Stimulated activated CD8-positive, alpha-beta memory T cell treated with anti-CD3 and anti-CD28 coated beads, Interleukin-4, amount 100 ng/mL, for 24 hours (primary cell): ENCODE measurements around the gene GALNT9.
"Not testable (repeated sequence)": the region's sequence is repeated elsewhere in the genome, so short reads cannot be mapped to it uniquely, and the experiment has no call there.

ENCODE experiments used
- DNase-seq: peaks from one replicate; pipeline ENCODE4 v3.0.0-alpha.2; 2020; ENCODE audit warnings: low read depth

GALNT9 gene

GRCh38 chr12:132196873-132197390 is 132.5 kb downstream of the GALNT9 start:
- no peak for DNase-seq

DNA sequence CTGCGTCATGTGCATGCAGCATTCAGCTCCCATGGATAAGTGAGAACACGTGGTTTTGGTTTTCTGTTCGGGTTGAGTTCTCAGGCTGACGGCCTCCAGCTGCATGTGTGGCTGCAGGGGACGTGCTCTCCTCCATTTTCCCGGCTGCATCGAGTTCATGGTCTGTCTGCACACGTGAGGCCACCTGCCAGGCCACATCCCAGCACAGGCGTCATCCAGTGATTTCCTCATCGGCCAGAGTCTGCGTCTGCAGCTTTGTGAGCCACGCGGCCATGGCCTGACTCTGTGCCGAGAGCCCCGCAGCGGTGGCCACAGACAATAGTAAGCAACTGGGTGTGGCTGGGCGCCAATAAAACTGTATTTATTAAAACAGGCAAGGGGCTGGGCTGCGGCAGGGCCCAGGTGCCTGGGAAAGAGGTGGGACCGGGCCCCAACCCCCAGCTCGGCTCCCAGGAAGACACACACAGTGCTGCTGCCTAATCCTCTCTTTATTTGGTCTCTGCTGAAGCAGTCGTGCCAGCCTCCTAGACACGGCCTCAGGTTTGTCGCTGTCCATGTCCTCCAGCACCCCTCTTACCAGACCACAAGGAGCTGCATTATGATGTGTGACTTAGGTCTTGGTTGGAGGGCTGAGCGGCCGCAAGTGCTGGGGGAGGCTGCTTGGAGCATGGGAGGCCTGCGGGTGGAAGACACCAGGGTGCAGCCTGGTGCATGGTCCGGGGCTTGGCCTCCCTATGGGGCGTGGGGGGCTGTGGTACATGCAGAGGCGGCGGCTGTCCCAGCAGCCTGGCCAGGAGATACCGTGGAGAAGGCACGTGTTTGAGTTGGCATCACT is 133.1 kb downstream of the GALNT9 start:
- DNase-seq = no peak

GRCh38 chr12:132195242-132195641 is 134.1 kb downstream of the GALNT9 start:
- not testable (repeated sequence) for DNase-seq

DNA sequence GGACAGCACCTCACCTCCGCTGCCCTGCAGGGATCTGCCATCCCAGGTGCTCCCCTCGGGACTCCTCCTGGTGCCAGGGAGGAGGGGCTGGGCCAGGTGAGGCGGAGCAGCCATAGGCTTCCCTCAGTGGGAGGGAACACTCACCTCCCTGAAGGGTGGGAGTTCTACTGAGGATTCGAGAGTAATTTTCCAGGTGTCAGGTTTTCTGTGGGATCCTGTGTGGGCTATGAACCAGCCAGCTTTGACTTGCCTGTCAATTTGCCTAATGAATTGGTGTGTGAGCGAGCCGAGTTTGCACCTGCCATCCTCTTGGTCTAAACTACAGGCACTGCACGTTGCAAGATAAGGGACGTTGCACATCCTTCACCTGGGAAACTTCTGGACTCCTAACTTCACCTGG is 134.8 kb downstream of the GALNT9 start:
- no peak for DNase-seq

- no peak for DNase-seq
Observed at GRCh38 chr12:132194056-132194455, 135.3 kb downstream of the GALNT9 start.

DNA sequence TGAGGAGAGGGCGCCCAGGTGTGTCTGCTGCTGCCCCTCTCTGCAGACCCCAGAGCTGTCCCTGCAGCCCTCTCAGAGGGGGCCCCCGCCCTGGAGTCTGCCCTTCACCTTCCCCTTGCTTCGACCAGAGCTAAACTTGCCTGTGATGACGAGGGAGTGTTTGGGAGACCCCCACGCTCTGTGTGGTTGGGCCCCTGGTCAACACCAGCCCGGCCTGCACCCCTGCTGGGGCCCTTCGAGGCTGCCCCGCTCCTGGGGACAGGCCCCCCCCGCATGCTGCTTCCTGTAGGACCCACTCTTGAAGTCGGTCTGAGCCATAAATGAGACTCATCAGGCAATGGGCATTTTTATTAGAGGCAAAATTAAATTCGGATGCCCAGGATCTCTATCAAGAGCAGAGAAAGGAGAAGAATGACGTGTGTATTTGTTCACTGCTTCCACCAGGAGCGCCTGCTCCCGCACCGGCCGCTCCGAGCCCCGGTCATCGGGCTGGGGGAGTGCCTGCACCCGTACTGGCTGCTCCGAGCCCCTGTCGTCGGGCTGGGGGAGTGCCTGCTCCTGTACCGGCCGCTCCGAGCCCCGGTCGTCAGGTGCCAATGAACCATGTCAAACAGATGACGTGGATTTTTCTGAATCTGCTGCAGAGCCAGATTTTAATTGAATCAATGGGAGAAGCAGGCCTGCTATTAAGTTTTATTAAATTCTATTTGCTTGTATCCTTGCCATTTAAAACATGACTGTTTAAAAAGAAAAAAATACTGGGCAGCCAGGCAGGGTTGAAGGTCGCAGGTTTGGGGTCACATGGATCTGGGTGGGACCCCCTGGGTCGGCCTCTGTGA is 137.5 kb downstream of the GALNT9 start:
- no peak for DNase-seq

DNA sequence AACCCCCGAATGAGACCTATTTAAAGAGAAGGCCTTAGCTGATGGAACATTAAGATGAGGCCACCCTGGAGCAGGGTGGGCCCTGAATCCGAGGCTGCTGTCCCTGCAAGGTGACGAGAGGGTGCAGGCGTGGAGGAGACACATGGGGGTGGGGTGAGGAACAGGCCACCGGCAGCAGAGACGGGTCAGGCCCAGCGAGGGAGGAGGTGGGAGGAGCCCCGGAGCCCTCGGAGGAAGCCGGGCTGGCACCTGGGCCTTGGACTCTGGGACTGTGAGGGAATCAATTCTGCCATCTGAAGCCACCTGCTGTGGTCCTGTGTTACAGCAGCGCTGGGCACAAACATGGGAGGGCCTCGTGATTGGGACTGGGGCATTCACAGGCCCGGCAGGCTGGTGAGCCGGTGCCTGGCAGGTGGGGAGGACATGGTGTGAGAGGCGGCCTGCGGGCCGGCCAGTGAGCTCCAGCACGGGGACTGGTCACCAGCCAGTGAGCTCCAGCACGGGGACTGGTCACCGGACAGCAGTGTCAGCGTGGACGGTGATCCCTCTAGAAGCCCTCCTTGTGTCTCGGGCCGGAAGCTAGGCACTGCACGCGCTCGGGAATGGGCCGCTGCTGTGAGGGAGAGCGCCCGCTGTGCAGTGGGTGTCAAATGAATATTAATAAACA is 138.4 kb downstream of the GALNT9 start:
- DNase-seq = no peak

GRCh38 chr12:132190012-132190755 is 139.2 kb downstream of the GALNT9 start:
- DNase-seq = peak; percentile 15

DNA sequence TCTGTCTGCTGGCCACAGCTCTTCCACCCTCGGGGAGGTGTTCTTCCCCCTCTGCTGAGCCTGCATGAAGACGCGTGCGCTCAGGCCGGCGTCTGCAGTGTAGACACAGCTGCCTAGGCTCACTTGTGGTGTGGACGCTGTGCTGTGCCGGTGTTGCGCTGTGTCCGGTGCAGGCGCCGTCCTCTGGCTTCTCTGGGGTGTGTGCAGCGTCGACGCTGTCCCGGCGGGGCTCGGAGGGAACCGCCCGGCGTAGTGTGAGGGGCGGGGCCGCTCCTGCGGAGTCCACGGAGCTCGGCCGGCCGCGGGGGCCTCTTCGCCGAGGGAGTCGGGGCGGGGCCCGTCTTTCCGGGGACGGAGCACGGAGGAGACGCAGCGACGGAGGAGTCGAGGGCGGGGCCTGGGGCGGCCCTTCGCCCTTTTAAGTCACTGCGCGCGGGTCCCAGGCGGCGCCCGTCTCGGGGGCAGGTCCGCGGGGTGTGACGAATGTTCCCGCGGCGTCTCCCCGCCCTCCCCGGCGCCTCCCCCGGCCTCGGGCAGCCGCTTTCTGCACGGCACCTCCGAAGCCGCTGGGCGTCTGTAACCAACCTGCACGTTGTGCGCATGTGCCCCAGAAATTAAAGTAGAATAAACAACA is 139.9 kb downstream of the GALNT9 start:
- peak; percentile 91 for DNase-seq

DNA sequence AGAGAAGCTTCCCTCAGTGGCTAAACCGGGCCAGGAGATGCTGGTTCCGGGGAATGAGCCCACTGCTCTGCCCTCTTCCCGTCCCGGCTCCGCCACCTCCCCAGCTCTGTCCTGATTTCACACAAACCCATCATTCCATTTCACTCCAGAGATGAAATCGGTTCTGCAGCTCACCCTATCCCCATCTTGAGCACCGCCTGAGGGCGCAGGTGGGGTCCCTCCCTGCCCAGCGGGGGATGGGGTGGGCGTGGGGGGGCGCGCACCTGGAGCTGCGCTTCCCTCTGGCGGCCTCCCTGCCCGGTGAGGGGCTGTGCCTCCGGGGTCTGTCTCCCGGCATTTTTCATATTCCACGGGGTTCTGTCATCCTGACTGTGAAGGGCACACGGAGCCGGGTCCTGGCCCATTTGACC is 140.5 kb downstream of the GALNT9 start:
- no peak for DNase-seq

DNA sequence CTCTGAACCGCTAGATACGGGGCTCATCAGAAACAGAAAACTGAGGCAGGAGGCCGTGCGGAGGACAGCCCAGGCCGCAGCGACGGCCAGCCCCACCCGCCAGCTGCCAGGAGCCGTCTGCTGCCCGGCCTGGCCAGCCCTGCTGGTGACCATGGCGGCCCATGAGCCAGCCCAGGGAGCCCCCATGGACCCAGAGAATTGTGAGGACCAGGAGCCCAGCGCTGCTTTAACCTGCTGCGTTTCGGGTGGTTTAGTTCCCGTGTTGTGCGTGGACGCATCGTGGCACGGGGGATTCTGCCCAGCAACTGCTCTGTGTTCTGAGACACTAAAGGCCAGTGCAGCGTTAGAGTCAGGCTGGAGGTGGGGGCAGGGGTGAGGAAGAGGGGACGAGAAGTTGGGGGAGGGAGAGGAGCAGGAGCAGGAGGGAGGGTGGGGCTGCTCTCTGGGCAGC is 140.9 kb downstream of the GALNT9 start:
- DNase-seq = no peak

GRCh38 chr12:132187646-132188450 is 141.5 kb downstream of the GALNT9 start:
- no peak for DNase-seq

- DNase-seq = no peak
Observed at GRCh38 chr12:132186857-132187620, 142.3 kb downstream of the GALNT9 start.

DNA sequence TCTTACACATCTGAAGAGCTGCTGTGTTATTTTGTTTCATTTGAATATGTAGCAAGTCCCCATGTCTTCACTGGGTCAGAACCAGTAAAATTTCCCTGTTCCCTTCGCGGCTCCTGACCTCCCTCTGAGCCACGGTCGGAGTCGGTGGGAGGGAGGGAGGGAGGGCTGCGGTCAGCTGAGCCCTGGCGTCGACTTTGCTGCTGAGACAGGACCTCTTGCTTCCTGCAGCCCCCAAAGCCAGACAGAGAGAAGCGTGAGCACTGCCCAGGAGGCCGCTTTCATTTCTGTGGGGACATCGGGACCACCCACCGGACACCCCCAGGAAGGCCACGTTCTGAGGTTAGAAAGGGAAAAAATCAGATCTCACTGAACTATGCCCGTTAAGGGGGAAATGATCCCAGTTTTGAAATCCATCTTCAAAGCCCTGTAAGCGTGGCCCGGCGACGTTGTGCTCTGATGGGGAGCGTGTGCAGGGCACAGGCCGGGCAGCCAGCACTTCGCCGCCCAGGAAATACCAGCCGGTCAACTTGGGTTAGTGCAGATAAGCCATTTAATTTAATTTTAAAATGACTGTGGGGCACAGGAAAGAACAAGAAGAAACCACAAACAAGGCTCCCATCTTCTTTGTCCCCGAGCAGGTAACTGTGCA is 143.1 kb downstream of the GALNT9 start:
- no peak for DNase-seq

- no peak for DNase-seq
Observed at GRCh38 chr12:132185705-132186104, 143.7 kb downstream of the GALNT9 start.

DNA sequence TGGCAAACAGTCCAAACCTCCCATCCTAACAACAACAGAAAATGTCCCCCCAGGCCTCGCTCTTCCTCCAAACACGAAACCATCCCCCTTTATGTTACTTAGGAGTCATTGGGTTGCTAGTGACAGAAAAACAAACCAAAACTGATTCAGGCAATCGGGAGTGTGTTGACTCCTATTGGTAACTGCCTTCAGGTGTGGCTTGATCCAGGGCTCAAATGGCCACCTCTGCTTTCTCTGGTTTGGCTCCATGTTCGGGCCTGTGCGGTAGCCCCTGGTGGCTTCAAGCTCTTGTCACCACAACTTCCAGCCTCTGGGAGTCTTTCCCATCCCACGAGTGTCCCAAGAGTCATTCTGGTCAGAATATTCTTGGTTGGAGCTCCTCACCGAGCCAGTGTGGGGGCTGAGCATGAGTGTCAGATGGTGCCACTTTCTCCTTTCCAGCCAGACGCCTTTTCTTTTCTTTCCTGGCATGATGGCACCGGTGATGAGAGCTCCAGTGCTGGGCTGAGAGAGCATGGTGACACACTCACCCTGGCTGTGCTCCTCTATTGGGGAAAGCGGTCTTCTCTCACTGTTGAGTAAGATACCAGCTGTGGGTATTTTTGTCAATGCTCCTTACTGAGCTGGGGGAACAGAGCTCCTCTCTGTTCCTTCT is 146.6 kb downstream of the GALNT9 start:
- no peak for DNase-seq

DNA sequence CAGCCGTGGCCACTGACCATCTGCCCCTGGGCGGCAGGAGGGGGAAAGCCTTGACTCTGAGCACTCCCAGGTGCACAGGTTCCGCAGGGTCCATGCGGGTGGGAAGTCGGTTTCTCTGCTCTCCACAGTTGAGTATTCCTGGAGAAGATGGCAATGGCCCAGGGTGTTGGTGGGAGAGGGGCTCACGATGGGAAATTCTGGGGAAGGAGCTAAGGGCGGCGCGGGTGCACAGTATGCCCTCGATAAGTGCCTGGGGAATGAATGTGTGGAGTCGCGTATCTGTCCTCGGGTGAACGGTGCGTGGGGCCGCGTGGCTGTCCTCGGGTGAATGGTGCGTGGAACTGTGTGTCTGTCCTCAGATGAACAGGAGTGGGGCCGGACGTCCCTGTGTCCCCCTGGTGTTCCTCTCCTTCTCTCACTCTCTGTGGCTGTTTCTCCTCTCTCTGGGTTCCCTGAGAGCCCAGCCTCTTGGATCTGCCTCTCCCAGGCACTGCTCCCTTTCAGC is 147.1 kb downstream of the GALNT9 start:
- DNase-seq = no peak

DNA sequence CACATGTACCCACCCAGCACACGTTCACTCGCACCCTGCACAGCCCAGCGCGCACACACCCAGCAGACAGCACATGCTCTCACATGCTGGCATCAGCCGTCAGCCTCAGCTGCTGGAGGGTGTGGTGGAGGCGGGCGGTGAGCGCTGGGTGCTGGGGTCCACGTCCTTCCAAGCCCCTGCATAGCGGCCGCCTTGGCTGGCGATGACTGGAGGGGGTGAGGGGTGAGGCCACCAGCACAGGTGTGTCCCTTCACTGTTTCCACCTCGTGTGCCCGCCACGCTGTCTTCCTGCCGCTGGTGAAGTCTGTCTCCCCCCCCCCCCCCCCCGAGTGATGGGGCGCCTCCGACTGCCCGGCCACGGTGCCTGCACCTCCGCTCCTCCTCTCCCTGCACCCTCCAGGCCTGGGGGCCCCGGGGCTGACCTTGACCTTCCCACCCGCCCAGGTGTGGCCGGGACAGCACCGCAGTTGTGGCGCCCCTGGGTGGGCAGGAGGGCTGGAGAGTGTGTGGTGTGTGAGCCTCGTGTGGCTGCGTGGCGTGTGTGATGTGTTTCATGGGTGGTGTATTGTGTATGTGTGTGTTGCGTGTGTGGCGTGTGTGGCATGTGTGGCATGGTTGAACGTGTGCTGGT is 147.7 kb downstream of the GALNT9 start:
- no peak for DNase-seq
